ENCODE measurements around the gene ST8SIA1.
A peak's percentile ranks its signal among the peaks of the same experiment; 100 is the strongest.

Gene ST8SIA1

DNA sequence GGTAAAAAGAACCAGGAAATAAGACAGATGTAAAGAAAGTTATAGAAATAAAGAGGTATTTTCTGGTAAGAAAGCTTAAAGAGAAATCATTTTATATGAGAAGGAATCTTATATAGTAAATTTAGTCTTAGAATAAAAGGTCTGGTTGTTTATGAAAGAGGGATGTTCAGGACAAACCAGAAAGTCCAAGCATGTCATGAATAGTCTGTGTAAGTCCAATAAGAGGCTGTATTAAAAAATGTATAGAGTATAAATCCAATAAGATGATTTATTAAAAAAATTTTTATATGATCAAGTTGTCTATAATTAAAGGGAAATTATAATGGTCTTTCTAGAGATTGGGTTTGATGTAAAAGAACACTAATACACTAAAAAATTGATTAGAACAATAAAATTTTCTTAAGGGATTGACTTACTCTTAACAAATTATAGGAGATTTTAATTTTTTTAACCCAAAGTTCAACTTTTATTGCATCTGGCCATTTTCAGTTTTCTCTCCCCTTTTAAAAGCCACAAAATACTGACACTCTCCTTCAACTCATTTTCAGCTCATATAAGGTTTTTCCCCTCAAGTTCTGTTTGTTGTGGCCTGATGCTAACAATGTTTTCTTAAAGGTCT is 35.1 kb downstream of the ST8SIA1 start:
- DNase-seq (ENCODE audit: low read depth): no peak
- TF ChIP-seq, protein P1, sequence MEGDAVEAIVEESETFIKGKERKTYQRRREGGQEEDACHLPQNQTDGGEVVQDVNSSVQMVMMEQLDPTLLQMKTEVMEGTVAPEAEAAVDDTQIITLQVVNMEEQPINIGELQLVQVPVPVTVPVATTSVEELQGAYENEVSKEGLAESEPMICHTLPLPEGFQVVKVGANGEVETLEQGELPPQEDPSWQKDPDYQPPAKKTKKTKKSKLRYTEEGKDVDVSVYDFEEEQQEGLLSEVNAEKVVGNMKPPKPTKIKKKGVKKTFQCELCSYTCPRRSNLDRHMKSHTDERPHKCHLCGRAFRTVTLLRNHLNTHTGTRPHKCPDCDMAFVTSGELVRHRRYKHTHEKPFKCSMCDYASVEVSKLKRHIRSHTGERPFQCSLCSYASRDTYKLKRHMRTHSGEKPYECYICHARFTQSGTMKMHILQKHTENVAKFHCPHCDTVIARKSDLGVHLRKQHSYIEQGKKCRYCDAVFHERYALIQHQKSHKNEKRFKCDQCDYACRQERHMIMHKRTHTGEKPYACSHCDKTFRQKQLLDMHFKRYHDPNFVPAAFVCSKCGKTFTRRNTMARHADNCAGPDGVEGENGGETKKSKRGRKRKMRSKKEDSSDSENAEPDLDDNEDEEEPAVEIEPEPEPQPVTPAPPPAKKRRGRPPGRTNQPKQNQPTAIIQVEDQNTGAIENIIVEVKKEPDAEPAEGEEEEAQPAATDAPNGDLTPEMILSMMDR (conservative IDR thresholded peaks at IDR 0.05; ENCODE audit: low read depth, low read length): no peak
- no peak overlapping the region for H3K4me3 ChIP-seq (ENCODE audit: low read depth, low read length)

DNA sequence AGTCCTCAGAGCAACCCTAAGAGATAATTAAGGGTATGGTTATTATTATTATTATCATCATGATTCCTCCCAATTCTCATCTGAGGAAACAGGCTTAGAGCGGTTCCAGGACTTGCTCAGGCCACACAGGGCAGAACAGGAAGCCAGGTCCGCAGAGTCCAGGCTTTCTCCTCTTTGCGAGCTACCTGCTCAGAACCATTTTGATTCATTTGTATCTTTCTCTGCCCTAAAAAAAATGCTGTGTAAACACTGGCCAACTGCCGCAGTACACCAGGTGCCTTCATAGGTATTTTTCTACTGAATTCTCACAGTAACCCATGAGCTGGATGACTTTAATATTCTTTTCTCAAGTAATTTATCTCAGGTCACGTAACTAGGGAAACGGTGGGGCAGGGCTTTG is 45.3 kb downstream of the ST8SIA1 start:
- TF ChIP-seq, protein P1 (conservative IDR thresholded peaks at IDR 0.05; ENCODE audit: low read depth, low read length): no peak
- H3K4me3 ChIP-seq (ENCODE audit: low read depth, low read length): no peak overlapping the region
- DNase-seq (ENCODE audit: low read depth): no peak

DNA sequence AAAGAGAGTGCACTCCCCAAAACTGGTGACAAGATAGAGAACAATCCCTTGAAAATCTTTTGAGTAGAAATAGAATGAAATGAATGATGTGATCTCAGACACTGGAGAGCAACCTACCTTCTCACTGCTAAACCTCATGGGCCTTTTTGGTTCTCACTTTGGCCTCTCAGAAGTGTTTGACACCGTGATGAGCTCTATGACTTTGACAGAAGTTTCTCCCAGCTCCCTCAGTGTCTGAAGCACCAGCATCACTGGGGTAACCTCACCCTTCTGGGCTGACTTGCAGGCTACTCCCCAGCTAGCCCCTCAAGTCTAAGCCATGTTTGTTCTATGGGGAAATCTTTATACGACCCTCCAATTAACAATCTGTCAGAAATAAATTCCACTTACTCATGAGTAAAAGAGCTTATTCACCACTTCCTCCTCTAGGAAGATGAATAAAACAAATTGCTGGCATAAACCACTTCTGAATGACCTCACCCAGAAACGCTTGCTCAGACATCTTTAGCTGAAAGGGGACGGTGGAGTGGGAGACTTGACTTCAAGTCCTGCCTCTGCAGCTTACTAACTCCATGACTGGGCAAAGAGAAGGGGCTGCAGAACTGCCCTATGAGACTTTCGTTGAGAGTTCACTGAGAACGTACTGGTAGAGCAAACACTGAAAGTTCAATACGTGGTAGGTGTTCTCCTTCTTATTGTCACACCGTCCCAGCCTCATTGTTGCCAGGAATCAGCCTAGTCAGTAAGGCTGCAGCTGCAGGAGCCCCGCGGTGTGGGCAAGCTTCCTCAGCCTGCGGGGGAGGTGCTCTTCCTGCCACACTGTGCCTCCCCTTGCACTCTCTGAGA is 46.5 kb downstream of the ST8SIA1 start:
- no peak overlapping the region for H3K4me3 ChIP-seq (ENCODE audit: low read depth, low read length)
- peak; percentile 46 for DNase-seq (ENCODE audit: low read depth)
- TF ChIP-seq, protein P1 (conservative IDR thresholded peaks at IDR 0.05; ENCODE audit: low read depth, low read length): no peak

DNA sequence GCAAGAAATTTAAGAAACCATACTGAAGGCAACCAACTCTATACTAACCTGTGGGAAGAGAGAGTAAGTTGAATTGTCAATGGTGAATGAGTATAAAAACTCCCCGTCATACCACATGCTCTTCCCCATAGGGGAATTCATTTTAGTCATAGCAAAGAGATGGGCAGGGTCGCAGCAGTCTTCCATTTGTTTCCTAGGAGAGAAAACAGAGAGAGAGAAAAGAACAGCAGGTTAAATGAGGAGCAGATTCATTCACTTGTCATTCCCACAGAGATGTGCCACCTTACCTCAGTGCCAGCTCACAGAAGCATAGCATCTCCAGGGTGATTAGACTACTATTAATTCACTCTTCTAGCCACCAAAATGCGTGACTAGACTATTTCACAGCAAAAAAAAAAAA is 47.4 kb downstream of the ST8SIA1 start:
- DNase-seq (ENCODE audit: low read depth): peak; percentile 11
- TF ChIP-seq, protein P1 (conservative IDR thresholded peaks at IDR 0.05; ENCODE audit: low read depth, low read length): no peak
- H3K4me3 ChIP-seq (ENCODE audit: low read depth, low read length): no peak overlapping the region

DNA sequence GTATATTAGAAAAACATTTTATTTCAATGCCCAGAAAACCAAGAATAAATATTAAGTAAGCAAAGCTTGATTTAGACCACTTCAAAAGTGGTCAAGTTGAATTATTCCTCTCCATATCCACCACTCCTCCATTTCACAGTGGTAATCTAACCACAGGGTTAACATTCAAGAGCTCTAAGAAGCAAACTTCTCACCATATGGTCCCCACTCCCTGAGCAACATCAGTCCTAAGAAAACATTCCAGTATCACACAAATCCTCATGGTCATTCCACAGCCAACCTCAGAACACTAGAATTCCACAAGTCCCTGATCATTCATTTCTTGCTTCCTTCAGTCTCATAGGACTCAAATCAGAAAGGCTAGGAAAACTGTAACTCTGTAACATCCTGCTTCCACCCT is 47.9 kb downstream of the ST8SIA1 start:
- peak; percentile 85 for DNase-seq (ENCODE audit: low read depth)
- TF ChIP-seq, protein P1 (conservative IDR thresholded peaks at IDR 0.05; ENCODE audit: low read depth, low read length): no peak
- no peak overlapping the region for H3K4me3 ChIP-seq (ENCODE audit: low read depth, low read length)

DNA sequence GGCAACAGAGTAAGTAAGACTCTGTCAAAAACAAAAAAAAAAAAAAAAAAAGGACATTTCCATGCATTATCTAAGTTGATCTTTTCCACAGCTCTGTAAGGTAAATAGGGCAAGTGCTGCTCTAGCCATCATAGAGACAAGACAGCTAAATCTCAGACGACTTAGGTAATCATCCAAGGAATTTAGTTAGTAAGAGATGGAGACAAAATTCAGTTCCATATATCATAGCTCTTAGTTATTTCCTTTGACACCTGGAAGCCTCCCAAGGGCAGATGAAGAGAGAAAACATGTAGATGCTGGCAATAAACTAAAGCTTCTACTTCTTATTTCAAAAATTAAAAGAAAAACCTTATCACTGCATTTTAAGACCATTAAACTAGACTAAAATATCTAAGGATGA is 48.7 kb downstream of the ST8SIA1 start:
- no peak overlapping the region for H3K4me3 ChIP-seq (ENCODE audit: low read depth, low read length)
- TF ChIP-seq, protein P1 (conservative IDR thresholded peaks at IDR 0.05; ENCODE audit: low read depth, low read length): no peak
- no peak for DNase-seq (ENCODE audit: low read depth)

Measured in choroid plexus epithelial cell (primary cell).